Hematopoietic multipotent progenitor cell treated with erythropoietin and hydrocortisone succinate and interleukin-3 and kit ligand, for 17 days (in vitro differentiated cells): ENCODE measurements around the gene HOXD4.

Source experiments
- DNase-seq: peaks from one replicate; pipeline ENCODE4 v3.0.0-alpha.2; 2015; ENCODE audit warnings: low spot score

Gene HOXD4

DNA sequence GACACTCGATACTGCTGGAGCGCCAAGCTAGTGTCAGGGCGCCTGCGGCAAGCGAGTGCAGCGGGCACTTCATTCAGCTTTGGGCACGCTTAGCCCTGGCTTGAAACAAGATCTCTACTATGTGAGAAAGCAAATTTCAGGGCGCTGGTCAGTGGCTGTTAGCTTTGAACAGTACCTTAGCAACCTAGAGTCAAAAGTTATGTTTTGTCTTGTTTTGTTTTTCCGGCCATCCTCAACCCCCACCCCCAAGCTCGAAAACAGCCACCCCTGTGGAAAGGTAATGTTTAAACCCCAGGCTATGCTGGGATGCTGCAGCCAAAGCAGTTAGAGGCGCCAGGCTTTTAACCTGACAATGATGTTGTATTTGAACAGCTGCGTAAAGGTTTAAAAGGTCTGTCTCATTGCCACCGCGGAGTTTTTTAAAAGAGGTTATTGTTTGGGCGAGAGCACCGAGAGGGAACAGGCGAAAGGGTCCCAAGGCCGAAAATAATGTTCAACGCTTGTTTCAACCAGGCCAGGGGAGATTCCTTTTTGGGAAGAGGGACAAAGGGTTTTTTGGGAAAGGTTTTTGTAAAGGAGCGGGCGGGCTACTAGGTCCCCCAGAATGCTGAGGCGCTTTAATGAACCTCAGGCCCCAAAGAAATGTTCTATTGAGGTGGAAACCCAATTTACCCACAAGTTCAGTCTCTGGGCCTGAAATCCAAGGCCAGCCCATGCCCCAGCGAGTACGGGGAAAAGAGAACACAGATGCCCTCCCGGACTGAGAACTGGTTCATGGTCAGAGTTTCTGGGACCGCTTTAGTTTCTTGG is 37.0 kb upstream of the HOXD4 start:
- no peak for DNase-seq

DNA sequence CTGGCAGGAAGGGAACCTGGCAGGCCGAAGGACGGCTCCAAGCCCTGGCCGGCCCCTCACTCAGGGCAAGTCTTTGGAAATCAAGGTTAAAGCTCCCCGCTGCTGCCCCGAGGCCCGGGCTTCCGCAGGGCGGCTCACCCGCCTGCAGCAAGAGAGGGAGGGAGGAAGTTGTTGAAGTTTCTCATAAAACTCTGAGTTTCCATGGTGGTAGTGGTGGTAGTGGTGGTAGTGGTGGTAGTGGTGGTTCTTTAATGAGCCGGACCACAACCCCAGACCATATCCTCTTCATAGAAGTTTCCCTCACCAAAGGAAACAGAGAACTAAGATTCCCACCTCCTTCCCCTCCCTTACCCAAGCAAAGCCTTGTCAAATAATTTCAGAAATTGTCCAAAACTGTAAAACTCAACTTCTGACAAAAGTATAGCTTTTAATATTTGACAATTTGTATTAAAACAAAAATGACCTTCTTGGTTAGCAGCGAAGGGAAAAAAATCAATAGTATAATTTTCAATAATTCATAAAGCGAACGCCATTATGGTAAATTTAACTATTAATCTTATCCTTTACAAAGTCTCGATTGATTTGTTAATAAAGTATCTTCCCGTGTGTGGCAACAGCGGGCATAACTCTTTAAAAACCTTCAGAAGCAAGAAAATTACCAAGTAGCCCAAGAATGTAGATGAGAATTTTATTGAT is 36.3 kb upstream of the HOXD4 start:
- DNase-seq = no peak

- DNase-seq = no peak
These were observed 35.2 kb upstream of the HOXD4 start, which contains the start of gene HOXD10 for GRCh38 chr2:176115883-176116813. HOXD10 (plus strand) TSS chr2:176116778; CDS start chr2:176116834, 56 bp downstream.

DNA sequence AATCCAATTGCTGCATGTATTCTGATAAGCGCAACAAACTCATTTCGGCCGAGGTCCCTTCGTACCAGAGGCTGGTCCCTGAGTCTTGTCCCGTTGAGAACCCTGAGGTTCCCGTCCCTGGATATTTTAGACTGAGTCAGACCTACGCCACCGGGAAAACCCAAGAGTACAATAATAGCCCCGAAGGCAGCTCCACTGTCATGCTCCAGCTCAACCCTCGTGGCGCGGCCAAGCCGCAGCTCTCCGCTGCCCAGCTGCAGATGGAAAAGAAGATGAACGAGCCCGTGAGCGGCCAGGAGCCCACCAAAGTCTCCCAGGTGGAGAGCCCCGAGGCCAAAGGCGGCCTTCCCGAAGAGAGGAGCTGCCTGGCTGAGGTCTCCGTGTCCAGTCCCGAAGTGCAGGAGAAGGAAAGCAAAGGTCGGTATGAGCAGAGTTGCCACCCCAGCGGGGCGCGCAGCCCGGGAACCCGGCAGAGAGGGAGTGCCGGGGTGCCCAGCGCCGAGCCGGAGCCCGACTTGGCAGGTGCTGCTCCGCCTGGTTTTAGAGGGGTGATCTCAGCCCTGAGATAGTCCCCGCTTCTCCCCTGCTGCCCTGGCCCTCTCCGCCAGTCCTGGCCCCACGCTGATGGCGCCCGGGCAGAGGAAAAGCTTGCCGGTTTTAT is 34.1 kb upstream of the HOXD4 start:
- DNase-seq = no peak

- DNase-seq = no peak
These were observed 33.5 kb upstream of the HOXD4 start for GRCh38 chr2:176117823-176118371.

DNA sequence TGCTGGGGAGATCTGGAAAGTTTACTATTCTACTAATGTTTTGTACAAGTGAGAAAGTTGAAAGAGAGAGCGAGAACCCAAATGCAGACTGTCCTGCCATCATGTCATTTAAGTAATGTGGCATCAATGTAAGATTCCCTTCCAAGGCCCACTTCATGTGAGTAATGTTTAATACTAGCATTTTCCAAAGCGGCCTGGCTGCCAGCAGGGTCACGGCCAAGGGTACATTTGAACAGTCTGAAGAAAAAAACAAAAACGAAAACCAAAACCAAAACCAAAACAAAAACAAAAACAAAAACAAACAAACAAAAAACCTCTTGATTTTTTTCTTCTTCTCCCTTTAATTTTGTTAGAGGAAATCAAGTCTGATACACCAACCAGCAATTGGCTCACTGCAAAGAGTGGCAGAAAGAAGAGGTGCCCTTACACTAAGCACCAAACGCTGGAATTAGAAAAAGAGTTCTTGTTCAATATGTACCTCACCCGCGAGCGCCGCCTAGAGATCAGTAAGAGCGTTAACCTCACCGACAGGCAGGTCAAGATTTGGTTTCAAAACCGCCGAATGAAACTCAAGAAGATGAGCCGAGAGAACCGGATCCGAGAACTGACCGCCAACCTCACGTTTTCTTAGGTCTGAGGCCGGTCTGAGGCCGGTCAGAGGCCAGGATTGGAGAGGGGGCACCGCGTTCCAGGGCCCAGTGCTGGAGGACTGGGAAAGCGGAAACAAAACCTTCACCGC is 32.6 kb upstream of the HOXD4 start:
- DNase-seq = peak; percentile 18

DNA sequence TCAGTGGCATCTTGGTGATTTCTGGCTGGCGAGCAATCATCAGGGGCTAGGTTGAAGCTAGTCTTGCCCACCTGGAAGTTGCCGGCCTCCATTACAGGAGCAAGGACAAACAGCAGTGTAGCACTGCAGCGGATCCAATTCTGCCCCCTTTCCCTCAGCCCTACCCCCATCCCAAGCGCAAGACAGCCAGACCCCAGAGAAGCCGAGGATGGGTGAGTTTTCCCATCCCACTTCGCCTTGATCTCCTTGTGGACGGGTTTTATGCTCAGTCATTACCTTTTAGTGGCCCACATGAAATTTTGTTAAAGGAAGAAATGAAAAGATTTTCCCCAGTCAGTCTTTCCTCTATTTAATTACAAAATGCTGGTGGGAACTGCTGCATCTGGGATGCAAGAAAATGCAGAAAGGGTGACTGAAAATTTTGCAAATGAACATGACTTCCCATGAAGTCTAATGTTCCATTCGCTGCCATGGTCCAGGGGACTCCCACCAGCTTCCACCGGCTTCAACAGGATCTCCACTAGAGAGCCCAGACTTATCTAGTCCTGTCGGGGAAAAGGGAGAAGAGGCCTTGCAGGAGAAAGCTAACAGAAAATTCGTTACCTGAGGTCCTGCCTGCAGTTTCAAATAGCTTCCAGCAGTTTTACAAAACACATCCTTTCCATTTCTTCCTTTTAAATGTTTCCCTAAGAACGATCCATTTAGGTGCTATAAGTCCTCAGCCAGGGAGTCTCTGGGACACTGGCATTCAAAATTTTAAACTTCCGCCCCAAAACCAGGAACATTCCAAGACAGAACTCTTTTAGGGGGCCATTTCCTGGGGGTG is 30.8 kb upstream of the HOXD4 start:
- no peak for DNase-seq

DNA sequence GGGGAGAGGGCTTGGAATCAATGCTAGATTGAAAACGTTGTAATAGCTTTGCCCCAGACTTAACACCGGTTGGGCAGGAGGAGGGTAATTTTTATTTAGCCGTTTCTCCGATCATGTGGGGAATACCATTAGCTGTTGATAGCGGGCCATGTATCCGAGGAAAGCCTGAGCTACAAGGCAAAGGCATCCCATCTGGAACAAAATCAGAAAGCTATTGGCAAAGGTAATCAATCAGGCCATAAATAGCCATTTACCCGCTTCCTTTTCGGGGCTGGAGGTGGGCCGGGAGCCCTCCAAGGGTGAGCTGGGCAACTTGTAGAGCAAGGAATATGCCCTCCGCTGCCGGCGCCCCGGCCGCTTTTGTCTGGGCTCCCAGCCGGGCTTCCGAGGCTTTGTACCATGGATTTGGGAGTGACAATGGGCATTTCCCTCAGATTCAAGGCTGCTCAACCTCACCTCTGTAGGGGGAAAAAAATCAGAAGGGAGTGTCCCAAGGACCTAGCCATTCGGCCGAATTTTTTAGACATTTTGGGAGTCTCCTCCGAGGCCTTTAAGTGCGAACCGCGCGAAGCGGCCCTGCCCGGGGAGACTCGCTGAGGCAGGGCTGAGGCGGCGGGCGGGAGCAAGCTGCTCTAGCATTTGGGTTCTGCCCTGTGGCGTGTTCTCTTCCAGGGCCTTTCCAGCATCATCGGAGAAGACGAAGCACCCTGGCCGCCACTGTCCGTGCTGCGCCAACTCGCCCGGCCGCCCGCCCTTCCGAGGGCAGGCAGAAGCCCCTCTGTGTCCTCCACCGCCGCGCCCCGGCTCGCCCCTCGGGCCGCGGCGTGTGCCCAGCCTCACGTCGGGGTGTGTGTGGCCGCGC is 29.9 kb upstream of the HOXD4 start:
- no peak for DNase-seq

GRCh38 chr2:176122052-176122682 is 29.2 kb upstream of the HOXD4 start:
- no peak for DNase-seq

DNA sequence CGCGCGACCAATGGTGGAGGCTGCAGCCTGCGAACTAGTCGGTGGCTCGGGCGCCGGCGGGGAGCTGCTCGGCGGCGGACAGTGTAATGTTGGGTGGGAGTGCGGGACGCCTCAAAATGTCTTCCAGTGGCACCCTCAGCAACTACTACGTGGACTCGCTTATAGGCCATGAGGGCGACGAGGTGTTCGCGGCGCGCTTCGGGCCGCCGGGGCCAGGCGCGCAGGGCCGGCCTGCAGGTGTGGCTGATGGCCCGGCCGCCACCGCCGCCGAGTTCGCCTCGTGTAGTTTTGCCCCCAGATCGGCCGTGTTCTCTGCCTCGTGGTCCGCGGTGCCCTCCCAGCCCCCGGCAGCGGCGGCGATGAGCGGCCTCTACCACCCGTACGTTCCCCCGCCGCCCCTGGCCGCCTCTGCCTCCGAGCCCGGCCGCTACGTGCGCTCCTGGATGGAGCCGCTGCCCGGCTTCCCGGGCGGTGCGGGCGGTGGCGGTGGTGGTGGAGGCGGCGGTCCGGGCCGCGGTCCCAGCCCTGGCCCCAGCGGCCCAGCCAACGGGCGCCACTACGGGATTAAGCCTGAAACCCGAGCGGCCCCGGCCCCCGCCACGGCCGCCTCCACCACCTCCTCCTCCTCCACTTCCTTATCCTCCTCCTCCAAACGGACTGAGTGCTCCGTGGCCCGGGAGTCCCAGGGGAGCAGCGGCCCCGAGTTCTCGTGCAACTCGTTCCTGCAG is 28.5 kb upstream of the HOXD4 start, which contains the start of gene HOXD9:
HOXD9 (plus strand) TSS at position 37 of the 728 bp plus-strand sequence; CDS start at position 87, 50 bp downstream.
- DNase-seq = no peak

DNA sequence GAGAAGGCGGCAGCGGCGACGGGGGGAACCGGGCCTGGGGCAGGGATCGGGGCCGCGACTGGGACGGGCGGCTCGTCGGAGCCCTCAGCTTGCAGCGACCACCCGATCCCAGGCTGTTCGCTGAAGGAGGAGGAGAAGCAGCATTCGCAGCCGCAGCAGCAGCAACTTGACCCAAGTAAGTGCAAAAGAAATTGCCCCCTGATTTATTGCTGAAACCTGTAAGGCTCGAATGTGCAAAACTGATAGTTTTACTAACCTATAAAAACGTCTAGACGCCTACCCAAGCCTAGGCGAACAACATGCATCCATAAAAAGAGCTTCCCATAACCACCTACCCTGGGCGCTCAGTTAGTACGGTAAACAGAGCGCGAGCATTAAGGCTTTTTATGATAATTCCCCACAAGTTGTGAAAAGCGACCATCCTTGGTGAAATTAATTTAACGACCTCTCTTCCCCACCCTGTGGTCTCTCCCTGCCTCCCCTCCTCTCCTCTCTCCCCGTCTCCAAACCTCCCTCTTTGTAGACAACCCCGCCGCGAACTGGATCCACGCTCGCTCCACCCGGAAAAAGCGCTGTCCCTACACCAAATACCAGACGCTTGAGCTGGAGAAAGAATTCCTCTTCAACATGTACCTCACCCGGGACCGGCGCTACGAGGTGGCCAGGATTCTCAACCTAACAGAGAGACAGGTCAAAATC is 27.8 kb upstream of the HOXD4 start:
- DNase-seq = no peak

DNA sequence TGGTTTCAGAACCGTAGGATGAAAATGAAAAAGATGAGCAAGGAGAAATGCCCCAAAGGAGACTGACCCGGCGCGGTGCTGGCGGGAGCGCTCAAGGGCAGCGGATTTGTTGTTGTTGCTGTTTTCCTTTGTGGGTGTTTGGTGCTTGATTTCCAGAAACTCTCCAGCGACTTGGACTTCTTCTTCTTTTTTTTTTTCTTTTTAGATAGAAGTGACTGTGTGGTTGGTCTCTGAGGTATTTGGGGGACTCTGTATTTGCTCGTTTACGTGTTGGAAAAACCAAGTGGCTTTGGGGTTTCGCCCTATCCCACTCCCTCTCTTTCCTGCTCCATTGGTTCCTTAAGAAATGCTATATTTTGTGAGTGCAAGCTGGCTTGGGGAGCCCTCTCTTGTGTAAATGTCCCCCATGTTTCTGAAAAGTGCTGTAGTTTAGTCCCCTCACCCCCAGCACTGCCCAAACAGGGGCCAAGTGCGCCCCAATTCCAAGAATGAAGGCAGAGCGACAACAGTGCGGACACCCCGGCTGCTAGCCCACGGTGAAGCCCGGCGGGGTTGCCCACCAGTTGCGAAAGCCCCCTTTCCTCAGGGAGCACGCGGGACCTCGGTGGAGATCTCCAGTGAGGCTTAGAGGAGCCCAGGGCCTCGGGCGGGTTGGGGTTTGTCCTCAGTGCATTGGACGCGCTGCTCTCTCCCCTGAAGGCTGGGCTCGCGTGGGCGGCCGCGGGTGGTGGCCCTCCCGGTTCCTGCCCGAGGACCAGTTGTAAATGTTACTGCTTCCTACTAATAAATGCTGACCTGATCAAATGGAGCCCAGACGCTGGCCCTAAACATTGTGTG is 27.0 kb upstream of the HOXD4 start:
- DNase-seq = no peak

- no peak for DNase-seq
These were observed 26.2 kb upstream of the HOXD4 start for GRCh38 chr2:176124947-176125771.

DNA sequence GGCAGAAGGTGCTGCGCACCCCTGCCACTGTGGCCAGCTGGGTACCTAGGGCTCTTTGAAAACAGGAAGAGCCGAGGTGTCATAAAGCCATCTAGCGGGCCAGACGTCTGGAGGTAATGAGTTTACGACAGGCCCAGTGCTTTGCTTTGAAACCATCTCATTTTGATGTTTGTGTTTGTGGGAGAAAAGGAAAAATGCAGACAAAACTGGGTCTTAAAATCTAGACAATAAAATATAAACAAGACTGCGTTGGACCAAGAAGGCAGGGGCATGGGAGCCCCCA is 25.6 kb upstream of the HOXD4 start:
- DNase-seq = no peak
